Astrocyte (in vitro differentiated cells and primary cell): ENCODE results near the gene NUBPL. TPM values are rescaled to one million over a fixed set of nuclear protein-coding genes. Genes with fewer than 3 reads are reported as not detected.

Source experiments
- DNase-seq: peaks from one replicate; pipeline ENCODE4 v3.0.0-alpha.2; 2010; ENCODE audit warnings: low read depth
- FAIRE-seq: peaks from 2 replicates; lab custom pipeline; 2011; peaks lifted over from hg19 to GRCh38; lab: Jason Lieb, UNC
- H2AFZ ChIP-seq: 2 replicates; pipeline ENCODE4 v1.6.0; 2012; ENCODE audit warnings: low read depth, low read length, inconsistent platforms
- H3K27ac ChIP-seq: 2 replicates; pipeline ENCODE4 v1.5.1; 2011; ENCODE audit warnings: low read depth, low read length, inconsistent platforms
- H3K27me3 ChIP-seq: 2 replicates; pipeline ENCODE4 v1.6.0; 2011; ENCODE audit warnings: low read length, inconsistent platforms; ENCODE audit not compliant: insufficient read depth
- H3K36me3 ChIP-seq: 2 replicates; pipeline ENCODE4 v1.5.1; 2011; ENCODE audit warnings: low read length, inconsistent platforms; ENCODE audit not compliant: insufficient read depth
- H3K4me1 ChIP-seq: 2 replicates; pipeline ENCODE4 v1.5.1; 2011; ENCODE audit warnings: low read length, inconsistent platforms; ENCODE audit not compliant: insufficient read depth
- H3K4me2 ChIP-seq: 2 replicates; pipeline ENCODE4 v1.6.0; 2012; ENCODE audit warnings: low read length, inconsistent platforms
- H3K4me3 ChIP-seq: 2 replicates; pipeline ENCODE4 v1.5.1; 2011; ENCODE audit warnings: low read depth, mild to moderate bottlenecking, low read length, inconsistent platforms; ENCODE audit not compliant: insufficient read depth
- H3K79me2 ChIP-seq: 2 replicates; pipeline ENCODE4 v1.6.0; 2012; ENCODE audit warnings: mild to moderate bottlenecking, low read length, inconsistent platforms; ENCODE audit not compliant: insufficient read depth
- H3K9ac ChIP-seq: 2 replicates; pipeline ENCODE4 v1.6.0; 2012; ENCODE audit warnings: mild to moderate bottlenecking, low read length, inconsistent platforms
- H3K9me3 ChIP-seq: 2 replicates; pipeline ENCODE4 v1.5.1; 2012; ENCODE audit warnings: low read depth, mild to moderate bottlenecking, low read length, inconsistent platforms; ENCODE audit not compliant: insufficient read depth
- H4K20me1 ChIP-seq: 2 replicates; pipeline ENCODE4 v1.6.0; 2012; ENCODE audit warnings: low read length, inconsistent platforms; ENCODE audit not compliant: insufficient read depth
- H3K27ac Mint-ChIP-seq: one replicate; pipeline ENCODE4 v1.8.0; 2021; ENCODE audit warnings: mild to moderate bottlenecking, mixed read lengths; ENCODE audit not compliant: unreplicated experiment
- H3K27me3 Mint-ChIP-seq: one replicate; pipeline ENCODE4 v1.8.0; 2021; ENCODE audit warnings: low read depth, mixed read lengths; ENCODE audit not compliant: unreplicated experiment
- H3K36me3 Mint-ChIP-seq: one replicate; pipeline ENCODE4 v1.8.0; 2021; ENCODE audit warnings: low read depth, mixed read lengths; ENCODE audit not compliant: unreplicated experiment
- H3K4me1 Mint-ChIP-seq: one replicate; pipeline ENCODE4 v1.8.0; 2021; ENCODE audit warnings: low read depth, mixed read lengths; ENCODE audit not compliant: unreplicated experiment
- H3K4me3 Mint-ChIP-seq: one replicate; pipeline ENCODE4 v1.8.0; 2021; ENCODE audit warnings: mild to moderate bottlenecking, moderate library complexity, mixed read lengths; ENCODE audit not compliant: unreplicated experiment
- H3K9me3 Mint-ChIP-seq: one replicate; pipeline ENCODE4 v1.8.0; 2021; ENCODE audit warnings: mild to moderate bottlenecking, mixed read lengths; ENCODE audit not compliant: unreplicated experiment
- CTCF ChIP-seq: IDR thresholded peaks from 2 replicates; pipeline ENCODE4 v1.5.1; 2011; ENCODE audit warnings: low read depth, mild to moderate bottlenecking, inconsistent platforms, low read length, moderate library complexity; ENCODE audit not compliant: insufficient read depth
- EZH2 ChIP-seq: IDR thresholded peaks from 2 replicates; pipeline ENCODE4 v1.6.1; 2012; ENCODE audit warnings: mild to moderate bottlenecking, low read length, inconsistent platforms; ENCODE audit not compliant: insufficient read depth
- total RNA-seq: library from RNA; stranded (reverse); gene quantifications from 2 replicates; pipeline ENCODE4 v1.2.1, GENCODE V29; 2021

NUBPL gene
- total RNA-seq, 1 donor from 2014 or later, result 9.0 TPM

- H3K4me1 ChIP-seq, result peaks cover 28% of the 10 kb centered on the region
- peak overlapping the region; percentile 50 for H3K9ac ChIP-seq
- H3K36me3 Mint-ChIP-seq, result peaks cover 2% of the 10 kb centered on the region
- H3K9me3 Mint-ChIP-seq, result no peaks in the 10 kb centered on the region
- H3K4me3 Mint-ChIP-seq, result peak overlapping the region; percentile 27
- H3K4me2 ChIP-seq, result peak overlapping the region; percentile 76
- H3K36me3 ChIP-seq, result no peaks in the 10 kb centered on the region
- H3K27ac Mint-ChIP-seq, result peak overlapping the region; percentile 93
- H3K4me3 ChIP-seq, result no peak overlapping the region
- FAIRE-seq (peak; percentile 91), DNase-seq (peak; percentile 95)
- peak overlapping the region; percentile 62 for H3K27ac ChIP-seq
- H4K20me1 ChIP-seq, result no peaks in the 10 kb centered on the region
- H3K27me3 Mint-ChIP-seq, result no peaks in the 10 kb centered on the region
- H3K9me3 ChIP-seq, result no peaks in the 10 kb centered on the region
- no peak overlapping the region for H2AFZ ChIP-seq
- peaks cover 57% of the 10 kb centered on the region for H3K4me1 Mint-ChIP-seq
- no peaks in the 10 kb centered on the region for H3K79me2 ChIP-seq
- no peaks in the 10 kb centered on the region for H3K27me3 ChIP-seq
- TF ChIP-seq CTCF (no peak), EZH2 (no peak)
Measured at GRCh38 chr14:31880935-31881334, 319.7 kb downstream of the NUBPL start.

DNA sequence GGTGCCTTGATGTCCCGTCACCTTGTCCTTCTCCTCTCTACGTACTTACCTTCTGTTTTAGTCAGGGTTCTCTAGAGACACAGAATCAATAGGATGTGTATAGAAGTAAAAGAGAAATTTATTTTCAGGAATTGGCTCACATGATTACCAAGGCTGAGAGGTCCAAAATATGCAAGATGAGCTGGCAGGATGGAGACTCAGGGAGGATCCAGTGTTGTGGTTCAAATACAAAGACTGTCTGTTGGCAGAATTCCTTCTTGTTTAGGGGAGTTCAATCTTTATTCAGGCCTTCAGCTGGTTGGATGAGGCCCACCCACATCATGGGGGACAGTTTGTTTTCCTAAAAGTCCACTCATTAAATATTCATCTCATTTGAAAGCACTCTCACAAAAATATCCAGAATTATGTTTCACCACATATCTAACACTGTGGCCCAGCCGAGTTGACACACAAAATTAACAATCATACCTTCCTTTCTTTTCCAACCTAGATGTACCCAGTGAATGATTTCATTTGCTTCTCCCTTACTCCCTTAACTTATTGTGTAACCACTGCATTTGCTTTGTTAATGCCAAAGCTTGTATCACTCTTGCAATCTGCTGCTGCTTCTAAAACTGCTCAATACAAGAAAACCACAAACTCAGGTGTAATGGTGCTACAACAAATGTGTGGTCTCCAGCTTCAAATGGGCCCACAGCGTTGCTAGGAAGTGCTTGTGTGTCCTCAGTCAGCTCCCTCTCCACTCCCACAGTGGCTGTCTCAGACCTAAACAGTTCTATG, 320.5 kb downstream of the NUBPL start:
- FAIRE-seq (peak; percentile 26), DNase-seq (peak; percentile 26)
- Histone ChIP-seq H3K4me3 (no peak overlapping the region), H3K9ac (peak overlapping the region; percentile 50), H3K4me2 (peak overlapping the region; percentile 76), H3K36me3 (no peaks in the 10 kb centered on the region), H4K20me1 (no peaks in the 10 kb centered on the region), H2AFZ (no peak overlapping the region), H3K27ac (peak overlapping the region; percentile 62), H3K4me1 (peaks cover 32% of the 10 kb centered on the region), H3K79me2 (no peaks in the 10 kb centered on the region), H3K9me3 (no peaks in the 10 kb centered on the region), H3K27me3 (no peaks in the 10 kb centered on the region)
- H3K9me3 Mint-ChIP-seq, result no peaks in the 10 kb centered on the region
- TF ChIP-seq CTCF, result no peak
- no peak for TF ChIP-seq EZH2
- H3K4me1 Mint-ChIP-seq, result peaks cover 65% of the 10 kb centered on the region
- no peak overlapping the region for H3K4me3 Mint-ChIP-seq
- no peaks in the 10 kb centered on the region for H3K27me3 Mint-ChIP-seq
- peak overlapping the region; percentile 93 for H3K27ac Mint-ChIP-seq
- H3K36me3 Mint-ChIP-seq, result peaks cover 2% of the 10 kb centered on the region

DNA sequence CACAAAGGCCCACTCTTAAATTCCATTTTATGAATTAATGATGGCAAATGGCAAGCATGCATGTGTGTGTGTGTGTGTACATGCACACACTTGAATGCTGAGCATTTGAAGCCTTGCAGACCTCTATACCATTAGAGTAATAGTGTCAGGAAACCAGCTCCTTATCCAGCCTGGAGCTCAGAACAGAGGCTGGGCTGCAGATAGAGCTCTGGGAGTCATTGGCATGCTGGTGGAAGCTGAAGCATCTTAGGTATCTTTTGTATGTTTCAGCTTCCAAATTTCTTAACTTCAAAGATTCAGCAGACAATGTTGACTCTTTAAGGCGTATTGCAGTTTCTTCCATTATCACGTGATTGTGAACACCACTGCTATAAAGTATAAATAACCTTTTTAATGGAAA, 323.0 kb downstream of the NUBPL start:
- Mint-ChIP-seq H3K4me1 (peaks cover 60% of the 10 kb centered on the region), H3K4me3 (no peak overlapping the region), H3K9me3 (no peaks in the 10 kb centered on the region), H3K36me3 (peaks cover 2% of the 10 kb centered on the region), H3K27ac (no peak overlapping the region), H3K27me3 (no peaks in the 10 kb centered on the region)
- peaks cover 33% of the 10 kb centered on the region for H3K4me1 ChIP-seq
- DNase-seq (no peak), FAIRE-seq (no peak)
- no peak overlapping the region for H3K9ac ChIP-seq
- H3K27ac ChIP-seq, result no peak overlapping the region
- H3K9me3 ChIP-seq, result no peaks in the 10 kb centered on the region
- no peak overlapping the region for H3K4me2 ChIP-seq
- no peaks in the 10 kb centered on the region for H3K36me3 ChIP-seq
- TF ChIP-seq EZH2 (no peak), CTCF (no peak)
- H2AFZ ChIP-seq, result no peak overlapping the region
- no peak overlapping the region for H3K4me3 ChIP-seq
- no peaks in the 10 kb centered on the region for H3K27me3 ChIP-seq
- no peaks in the 10 kb centered on the region for H3K79me2 ChIP-seq
- H4K20me1 ChIP-seq, result no peaks in the 10 kb centered on the region
